Endothelial cell of umbilical vein (primary cell): ENCODE data around the gene MAP2K7.

Experiments used
- EZH2 ChIP-seq: IDR thresholded peaks from 2 replicates; pipeline ENCODE4 v1.6.1; 2012; ENCODE audit warnings: borderline replicate concordance, low read depth, mild to moderate bottlenecking, moderate library complexity, low read length, inconsistent platforms; ENCODE audit not compliant: severe bottlenecking
- GATA2 ChIP-seq: IDR thresholded peaks from 2 replicates; pipeline ENCODE4 v1.7.0; 2011; ENCODE audit warnings: low read depth, mild to moderate bottlenecking, moderate library complexity, mixed read lengths, low read length; ENCODE audit not compliant: insufficient read length, insufficient read depth
- JUN ChIP-seq: IDR thresholded peaks from 2 replicates; pipeline ENCODE4 v1.6.1; 2011; ENCODE audit warnings: borderline replicate concordance, low read depth; ENCODE audit not compliant: insufficient read length, insufficient read depth
- POLR2A ChIP-seq: IDR thresholded peaks from 2 replicates; pipeline ENCODE4 v1.6.1; 2012; ENCODE audit warnings: low read depth, mild to moderate bottlenecking, control low read depth, low read length
- POLR2AphosphoS5 ChIP-seq: IDR thresholded peaks from 2 replicates; pipeline ENCODE4 v1.6.1; 2012; ENCODE audit warnings: low read depth, mild to moderate bottlenecking, control low read depth, low read length, moderate library complexity; ENCODE audit not compliant: insufficient read depth
- TF ChIP-seq, protein P1 (sequence below), 2 donors: IDR thresholded peaks; 1 replicate in 1 of 2; 2 replicates in 1 of 2; pipeline ENCODE4 v1.5.1; 2011; ENCODE audit warnings: low read length in 2 of 2, mild to moderate bottlenecking in 2 of 2, moderate library complexity in 2 of 2, control low read depth in 1 of 2, inconsistent platforms in 1 of 2, low read depth in 1 of 2; ENCODE audit not compliant: insufficient read depth in 1 of 2; ENCODE audit errors: extremely low read depth in 1 of 2
- TF ChIP-seq, protein P2 (sequence below): IDR thresholded peaks from 2 replicates; pipeline ENCODE4 v1.6.1; 2011; ENCODE audit not compliant: insufficient read depth, insufficient read length

DNA sequence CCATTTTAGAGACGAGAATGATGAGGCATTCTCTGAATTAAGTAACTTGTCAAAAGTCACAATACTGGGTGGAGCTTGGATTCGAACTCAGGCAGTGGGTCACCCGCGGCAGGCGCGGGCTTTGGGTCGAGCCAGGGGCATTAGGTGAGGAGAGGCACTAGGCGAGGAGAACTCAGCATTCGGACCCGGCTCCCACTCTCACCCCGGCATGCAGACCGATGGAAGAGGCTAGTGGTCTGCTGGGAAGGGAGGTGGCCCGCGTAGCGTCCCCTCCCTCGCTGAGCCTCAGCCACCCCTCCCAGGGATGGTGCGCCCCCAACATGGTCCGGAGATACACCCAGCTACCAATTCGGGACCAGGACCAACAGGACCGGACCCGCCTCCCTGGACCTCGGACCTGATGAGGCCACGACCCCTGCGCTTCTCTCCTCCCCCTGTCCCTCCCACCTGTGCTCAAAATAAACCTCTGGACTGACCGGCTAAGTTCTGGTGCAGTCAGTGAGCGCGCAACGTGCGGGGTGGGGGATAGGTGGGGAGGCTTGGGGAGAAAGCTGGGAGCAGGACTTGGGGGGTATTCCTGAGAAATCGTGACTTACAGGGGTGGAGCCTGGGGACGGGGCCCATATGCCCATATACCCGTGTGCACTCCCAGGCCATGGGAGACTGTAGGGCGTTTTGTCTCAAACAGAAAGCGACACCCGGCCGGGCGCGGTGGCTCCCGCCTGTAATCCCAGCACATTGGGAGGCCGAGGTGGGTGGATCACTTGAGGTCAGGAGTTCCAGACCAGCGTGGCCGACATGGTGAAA, 15.1 kb downstream of the MAP2K7 start:
- TF ChIP-seq, protein P1, sequence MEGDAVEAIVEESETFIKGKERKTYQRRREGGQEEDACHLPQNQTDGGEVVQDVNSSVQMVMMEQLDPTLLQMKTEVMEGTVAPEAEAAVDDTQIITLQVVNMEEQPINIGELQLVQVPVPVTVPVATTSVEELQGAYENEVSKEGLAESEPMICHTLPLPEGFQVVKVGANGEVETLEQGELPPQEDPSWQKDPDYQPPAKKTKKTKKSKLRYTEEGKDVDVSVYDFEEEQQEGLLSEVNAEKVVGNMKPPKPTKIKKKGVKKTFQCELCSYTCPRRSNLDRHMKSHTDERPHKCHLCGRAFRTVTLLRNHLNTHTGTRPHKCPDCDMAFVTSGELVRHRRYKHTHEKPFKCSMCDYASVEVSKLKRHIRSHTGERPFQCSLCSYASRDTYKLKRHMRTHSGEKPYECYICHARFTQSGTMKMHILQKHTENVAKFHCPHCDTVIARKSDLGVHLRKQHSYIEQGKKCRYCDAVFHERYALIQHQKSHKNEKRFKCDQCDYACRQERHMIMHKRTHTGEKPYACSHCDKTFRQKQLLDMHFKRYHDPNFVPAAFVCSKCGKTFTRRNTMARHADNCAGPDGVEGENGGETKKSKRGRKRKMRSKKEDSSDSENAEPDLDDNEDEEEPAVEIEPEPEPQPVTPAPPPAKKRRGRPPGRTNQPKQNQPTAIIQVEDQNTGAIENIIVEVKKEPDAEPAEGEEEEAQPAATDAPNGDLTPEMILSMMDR (IDR thresholded peaks at IDR 0.05; ENCODE audit: extremely low read depth in 1 of 2, insufficient read depth in 1 of 2, low read depth in 1 of 2, low read length in 2 of 2): no peak
- TF ChIP-seq POLR2AphosphoS5: no peak
- no peak for TF ChIP-seq POLR2A
- no peak for TF ChIP-seq EZH2
- no peak for TF ChIP-seq JUN
- TF ChIP-seq, protein P2, sequence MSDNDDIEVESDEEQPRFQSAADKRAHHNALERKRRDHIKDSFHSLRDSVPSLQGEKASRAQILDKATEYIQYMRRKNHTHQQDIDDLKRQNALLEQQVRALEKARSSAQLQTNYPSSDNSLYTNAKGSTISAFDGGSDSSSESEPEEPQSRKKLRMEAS: no peak
- no peak for TF ChIP-seq GATA2
